Sigmoid colon (tissue), 7 donors: ENCODE measurements around the gene SPESP1. TPM values are rescaled to one million over a fixed set of nuclear protein-coding genes. Genes with fewer than 3 reads are reported as not detected.

Source experiments
- DNase-seq: peaks from one replicate; pipeline ENCODE4 v3.0.0-alpha.2; 2019
- H3K27ac ChIP-seq, 4 donors: fragments of 200-600 bp; sonication (generic); one replicate each; pipeline ENCODE4 v1.5.1; 2016 to 2019; ENCODE audit warnings: mild to moderate bottlenecking in 1 of 4
- H3K27me3 ChIP-seq, 3 donors: fragments of 200-600 bp; sonication (generic); one replicate each; pipeline ENCODE4 v1.5.1; 2019; ENCODE audit warnings: mild to moderate bottlenecking in 1 of 3
- H3K36me3 ChIP-seq, 4 donors: fragments of 200-600 bp; sonication (generic); one replicate each; pipeline ENCODE4 v1.5.1; 2016 to 2019
- H3K4me1 ChIP-seq, 4 donors: fragments of 200-600 bp; sonication (generic); one replicate each; pipeline ENCODE4 v1.5.1; 2017 to 2019
- H3K4me3 ChIP-seq, 4 donors: fragments of 200-600 bp; sonication (generic); one replicate each; pipeline ENCODE4 v1.5.1; 2017 to 2019; ENCODE audit warnings: mild to moderate bottlenecking in 2 of 4, moderate library complexity in 1 of 4
- H3K9me3 ChIP-seq, 4 donors: fragments of 200-600 bp in 3 of 4; sonication (generic) in 3 of 4; one replicate each; pipeline versions ENCODE4 v1.5.1 to v1.6.1; 2013 to 2019
- CTCF ChIP-seq, 4 experiments: fragments of 450-650 bp in 3 of 4; fragments of 200-600 bp in 1 of 4; IDR thresholded peaks; one replicate each; pipeline ENCODE4 v1.5.1; 2016 to 2019; ENCODE audit warnings: antibody characterized with exemption in 4 of 4, mild to moderate bottlenecking in 3 of 4, moderate library complexity in 2 of 4
- EP300 ChIP-seq, 4 donors: sonication (generic); formaldehyde crosslinking; IDR thresholded peaks; one replicate each; pipeline ENCODE4 v1.6.1; 2017; ENCODE audit warnings: antibody characterized with exemption in 4 of 4
- POLR2A ChIP-seq, 2 donors: fragments of 450-650 bp; IDR thresholded peaks; one replicate each; pipeline ENCODE4 v1.6.1; 2016; ENCODE audit warnings: antibody characterized with exemption in 2 of 2, mild to moderate bottlenecking in 2 of 2, moderate library complexity in 2 of 2
- POLR2AphosphoS5 ChIP-seq, 4 donors: sonication (generic); formaldehyde crosslinking; IDR thresholded peaks; one replicate each; pipeline ENCODE4 v1.6.1; 2017; ENCODE audit warnings: antibody characterized with exemption in 4 of 4
- WGBS, 2 donors: extraction: QIAGEN DNeasy Blood & Tissue Kit; methylation state at CpG; one replicate each; pipeline ENCODE4 v1.1.7; 2013; 5-methylcytosine and 5-hydroxymethylcytosine counted together
- intact Hi-C: fragments of 100-400 bp; cut with DNase I; formaldehyde crosslinking; loops from one replicate; pipeline ENCODE4 v1.15.1; 2023
- polyA plus RNA-seq, 3 donors: library from polyadenylated mRNA; stranded (reverse); fragments of 200-250 nt; gene quantifications; one replicate each; pipeline ENCODE4 v1.2.3, GENCODE V29; 2013
- total RNA-seq, 4 donors: library from RNA; depleted of rRNA; stranded (reverse); fragments of >200 nt; gene quantifications; one replicate each; pipeline ENCODE4 v1.1.0, GENCODE V29; 2016
- donor health status: healthy with polysubstance abuse.
- donor health status: Bipolar disorder and iron deficiency.
- donor health status: healthy.

Gene SPESP1
- total and polyA plus RNA-seq, 7 donors: 1.5 to 3.6 (median 2.7) TPM; not detected in 2

GRCh38 chr15:68994981-68995761, 64.8 kb downstream of the SPESP1 start:
- no peaks in the 10 kb centered on the region for H3K4me1 ChIP-seq
- TF ChIP-seq POLR2A (IDR thresholded peaks at IDR 0.05) (no peak), POLR2AphosphoS5 (IDR thresholded peaks at IDR 0.05) (no peak), EP300 (IDR thresholded peaks at IDR 0.05) (no peak), CTCF (IDR thresholded peaks at IDR 0.05) (no peak)
- intact Hi-C loops: no loop called here
- H3K27me3 ChIP-seq: no peaks in the 10 kb centered on the region
- DNase-seq: no peak
- WGBS, 2 donors: 88 to 91% methylated on average over 9 of the region's 9 CpGs
- H3K9me3 ChIP-seq: no peaks in the 10 kb centered on the region
- H3K36me3 ChIP-seq: no peaks in the 10 kb centered on the region
- H3K27ac ChIP-seq: no peak overlapping the region
- no peak overlapping the region for H3K4me3 ChIP-seq

Other genes starting within 250 kb of the SPESP1 start
- 10 to 100 TPM; 37.6 to 71.2 (median 58.9) TPM for gene ANP32A, start 109.6 kb upstream of the SPESP1 start, total RNA-seq
- gene ANP32A, start 109.6 kb upstream of the SPESP1 start, polyA plus RNA-seq: 100 to 1,000 TPM in 1 of 3 donors, 10 to 100 TPM in 2; 67.3 to 152 (median 82.1) TPM
- gene NOX5, start 84.2 kb downstream of the SPESP1 start, total RNA-seq: under 1 TPM in 2 of 4 donors, not detected in 2; 0.36 to 0.49 TPM
- under 1 TPM in 1 of 3 donors, not detected in 2; 0.16 TPM for gene NOX5, start 84.2 kb downstream of the SPESP1 start, polyA plus RNA-seq
- gene GLCE, start 230.1 kb downstream of the SPESP1 start, total RNA-seq: 10 to 100 TPM; 10.3 to 19.1 (median 12.7) TPM
- 10 to 100 TPM; 12.0 to 24.6 (median 16.7) TPM for gene GLCE, start 230.1 kb downstream of the SPESP1 start, polyA plus RNA-seq